Osteoblast (primary cell): ENCODE data around the gene PKP1. TPM values are rescaled to one million over a fixed set of nuclear protein-coding genes. Genes with fewer than 3 reads are reported as not detected.

Source experiments
- DNase-seq: peaks from one replicate; pipeline ENCODE4 v3.0.0; 2011; ENCODE audit warnings: low spot score, mixed read lengths; ENCODE audit not compliant: insufficient read length; ENCODE audit errors: missing footprints
- H2AFZ ChIP-seq: 2 replicates; pipeline ENCODE4 v1.6.0; 2011; ENCODE audit warnings: mild to moderate bottlenecking, low read length
- H3K27ac ChIP-seq: 2 replicates; pipeline ENCODE4 v1.5.1; 2011; ENCODE audit warnings: mild to moderate bottlenecking, low read depth, low read length, moderate library complexity
- H3K27me3 ChIP-seq: 2 replicates; pipeline ENCODE4 v1.6.0; 2012; ENCODE audit warnings: mild to moderate bottlenecking, control low read depth, inconsistent platforms, low read length, moderate library complexity; ENCODE audit not compliant: insufficient read depth
- H3K36me3 ChIP-seq: 2 replicates; pipeline ENCODE4 v1.5.1; 2011; ENCODE audit warnings: mild to moderate bottlenecking, low read length, control low read depth, moderate library complexity; ENCODE audit not compliant: insufficient read depth
- H3K4me1 ChIP-seq: 2 replicates; pipeline ENCODE4 v1.5.1; 2011; ENCODE audit warnings: mild to moderate bottlenecking, low read length, control low read depth, moderate library complexity; ENCODE audit not compliant: insufficient read depth
- H3K4me2 ChIP-seq: 2 replicates; pipeline ENCODE4 v1.6.0; 2011; ENCODE audit warnings: mild to moderate bottlenecking, low read length; ENCODE audit not compliant: insufficient read depth
- H3K4me3 ChIP-seq: fragments of 200-600 bp; sonication (generic); 3 replicates; pipeline ENCODE4 v1.5.1; 2012; ENCODE audit warnings: mild to moderate bottlenecking, low read length, inconsistent platforms; ENCODE audit not compliant: insufficient read depth
- H3K79me2 ChIP-seq: 2 replicates; pipeline ENCODE4 v1.6.0; 2012; ENCODE audit warnings: mild to moderate bottlenecking, low read length, control low read depth, inconsistent platforms; ENCODE audit not compliant: insufficient read depth
- H3K9me3 ChIP-seq: 2 replicates; pipeline ENCODE4 v1.5.1; 2011; ENCODE audit warnings: low read depth, low read length, control low read depth
- H4K20me1 ChIP-seq: 2 replicates; pipeline ENCODE4 v1.6.0; 2012; ENCODE audit warnings: mild to moderate bottlenecking, low read length, control low read depth; ENCODE audit not compliant: insufficient read depth
- total RNA-seq: library from RNA; depleted of rRNA; stranded (reverse); fragments of >200 nt; gene quantifications from 2 replicates; pipeline ENCODE4 v1.2.3, GENCODE V29; 2012
- TF ChIP-seq, protein P1 (sequence below): IDR thresholded peaks from 2 replicates; pipeline ENCODE4 v1.5.1; 2011; ENCODE audit warnings: mild to moderate bottlenecking, low read depth, low read length, moderate library complexity; ENCODE audit errors: extremely low read depth

Gene PKP1
- total RNA-seq, 1 donor = under 0.01 TPM

DNA sequence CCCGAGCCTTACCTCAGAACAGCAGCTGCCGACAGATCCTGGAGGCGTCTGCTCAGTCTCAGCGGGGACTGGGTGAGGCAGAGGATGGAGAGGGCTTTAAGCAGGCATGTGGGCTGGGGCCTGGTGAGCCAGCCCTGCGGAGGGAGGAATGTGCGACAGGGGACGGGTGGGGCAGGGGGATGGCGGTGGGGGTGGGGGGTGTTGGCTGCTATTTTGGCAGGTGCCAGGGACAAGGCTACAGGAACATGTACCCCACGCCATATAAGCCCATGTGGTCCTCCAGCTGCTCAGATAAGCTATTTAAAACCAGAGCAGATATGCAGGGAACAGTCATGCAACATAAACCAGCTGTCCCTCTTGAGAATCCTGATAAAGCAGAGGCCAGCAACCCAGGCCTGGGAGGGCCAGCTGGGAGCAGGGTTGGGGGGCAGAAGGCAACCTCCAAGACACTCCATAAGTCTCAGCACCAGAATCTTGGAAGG is 94.3 kb downstream of the PKP1 start, which contains the start of gene TNNT2:
TSS of gene TNNT2 (minus strand) at position 70 of the 482 bp plus-strand sequence. CDS start 4,426 bp downstream, outside the sequence.
- no peak for DNase-seq
- TF ChIP-seq, protein P1, sequence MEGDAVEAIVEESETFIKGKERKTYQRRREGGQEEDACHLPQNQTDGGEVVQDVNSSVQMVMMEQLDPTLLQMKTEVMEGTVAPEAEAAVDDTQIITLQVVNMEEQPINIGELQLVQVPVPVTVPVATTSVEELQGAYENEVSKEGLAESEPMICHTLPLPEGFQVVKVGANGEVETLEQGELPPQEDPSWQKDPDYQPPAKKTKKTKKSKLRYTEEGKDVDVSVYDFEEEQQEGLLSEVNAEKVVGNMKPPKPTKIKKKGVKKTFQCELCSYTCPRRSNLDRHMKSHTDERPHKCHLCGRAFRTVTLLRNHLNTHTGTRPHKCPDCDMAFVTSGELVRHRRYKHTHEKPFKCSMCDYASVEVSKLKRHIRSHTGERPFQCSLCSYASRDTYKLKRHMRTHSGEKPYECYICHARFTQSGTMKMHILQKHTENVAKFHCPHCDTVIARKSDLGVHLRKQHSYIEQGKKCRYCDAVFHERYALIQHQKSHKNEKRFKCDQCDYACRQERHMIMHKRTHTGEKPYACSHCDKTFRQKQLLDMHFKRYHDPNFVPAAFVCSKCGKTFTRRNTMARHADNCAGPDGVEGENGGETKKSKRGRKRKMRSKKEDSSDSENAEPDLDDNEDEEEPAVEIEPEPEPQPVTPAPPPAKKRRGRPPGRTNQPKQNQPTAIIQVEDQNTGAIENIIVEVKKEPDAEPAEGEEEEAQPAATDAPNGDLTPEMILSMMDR = no peak
- Histone ChIP-seq H3K27ac (no peak within 1 kb of the TSS), H3K27me3 (peaks cover 39% of the 10 kb centered on the region), H3K9me3 (no peaks in the 10 kb centered on the region), H4K20me1 (no peaks in the 10 kb centered on the region), H2AFZ (no peak within 1 kb of the TSS), H3K4me2 (no peak within 1 kb of the TSS), H3K79me2 (no peaks in the 10 kb centered on the region), H3K4me3 (no peak within 1 kb of the TSS), H3K4me1 (no peaks in the 10 kb centered on the region), H3K36me3 (no peaks in the 10 kb centered on the region)

DNA sequence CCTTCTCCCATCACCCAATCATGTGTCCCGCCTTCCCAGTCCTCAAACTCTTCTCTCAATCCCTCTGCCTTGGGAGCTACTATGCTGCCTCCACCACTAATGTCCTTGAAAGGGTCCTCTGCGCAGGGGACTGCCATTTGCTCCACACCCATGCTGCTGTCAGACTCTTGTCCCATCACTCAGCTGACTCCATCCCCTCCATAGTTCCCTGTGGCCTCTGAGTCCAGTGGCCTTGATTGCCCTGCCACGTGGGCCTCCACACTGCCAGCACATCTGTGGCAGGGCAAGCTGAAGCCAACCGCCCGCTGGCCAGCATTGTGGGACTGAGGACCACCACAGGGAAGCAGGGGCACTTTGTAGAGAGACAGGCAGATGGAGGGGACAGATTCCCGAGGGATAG is 95.5 kb downstream of the PKP1 start:
- Histone ChIP-seq H3K9me3 (no peaks in the 10 kb centered on the region), H3K4me3 (no peak overlapping the region), H2AFZ (no peak overlapping the region), H3K36me3 (no peaks in the 10 kb centered on the region), H3K4me2 (no peak overlapping the region), H3K27me3 (peaks cover 27% of the 10 kb centered on the region), H3K79me2 (no peaks in the 10 kb centered on the region), H4K20me1 (no peaks in the 10 kb centered on the region), H3K27ac (no peak overlapping the region), H3K4me1 (peaks cover 5% of the 10 kb centered on the region)
- TF ChIP-seq, protein P1 = no peak
- no peak for DNase-seq

DNA sequence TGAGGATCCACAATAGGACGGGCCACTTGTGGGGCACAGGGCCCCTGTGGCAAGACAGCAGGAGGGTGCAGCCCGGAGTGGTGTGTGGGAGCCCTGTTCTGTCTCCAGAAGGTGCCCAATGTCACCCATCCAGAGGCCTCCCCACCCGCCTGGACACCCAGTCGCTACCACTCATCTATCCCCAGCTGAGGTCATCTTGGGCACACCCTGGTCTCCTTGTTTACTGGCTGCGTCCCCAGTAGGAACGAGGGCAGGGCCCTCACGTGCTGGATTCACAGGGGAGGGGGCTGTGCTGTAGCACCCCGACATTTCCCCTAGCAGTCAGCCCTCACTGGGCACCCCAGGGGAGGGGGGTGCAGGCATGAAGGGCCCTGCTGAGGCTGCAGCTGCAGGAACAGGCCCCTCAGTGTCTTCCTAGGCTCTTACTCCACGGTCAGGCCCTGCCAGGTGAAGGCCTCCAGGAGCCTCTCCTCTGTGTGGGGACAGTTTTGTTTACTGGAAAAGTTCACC is 96.5 kb downstream of the PKP1 start:
- Histone ChIP-seq H3K36me3 (no peaks in the 10 kb centered on the region), H3K4me1 (peaks cover 15% of the 10 kb centered on the region), H4K20me1 (no peaks in the 10 kb centered on the region), H3K4me3 (no peak overlapping the region), H2AFZ (no peak overlapping the region), H3K27me3 (peaks cover 18% of the 10 kb centered on the region), H3K9me3 (no peaks in the 10 kb centered on the region), H3K79me2 (no peaks in the 10 kb centered on the region), H3K4me2 (no peak overlapping the region), H3K27ac (no peak overlapping the region)
- no peak for DNase-seq
- TF ChIP-seq, protein P1 = no peak

DNA sequence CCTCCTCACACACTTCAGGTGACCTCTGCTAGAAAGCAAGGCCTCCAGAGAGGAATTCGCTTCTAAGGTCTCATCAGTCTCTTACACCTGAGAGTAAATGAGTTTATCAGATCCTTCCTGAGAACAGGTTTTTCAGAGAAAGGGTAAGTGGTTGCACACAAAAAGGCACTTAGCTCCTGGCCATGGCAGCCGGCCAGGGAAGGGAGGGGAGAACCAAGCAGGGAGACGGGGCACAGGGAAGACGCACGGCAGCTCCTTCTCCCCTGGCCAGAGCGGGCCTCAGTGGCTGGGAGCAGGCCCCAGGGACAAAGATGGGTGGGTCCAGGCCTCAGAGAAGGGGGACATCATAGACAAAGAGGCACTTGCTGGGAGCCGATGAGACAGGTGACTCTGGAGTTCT is 97.8 kb downstream of the PKP1 start:
- no peaks in the 10 kb centered on the region for H3K79me2 ChIP-seq
- peaks cover 18% of the 10 kb centered on the region for H3K4me1 ChIP-seq
- H3K27ac ChIP-seq = no peak overlapping the region
- TF ChIP-seq, protein P1 = no peak
- DNase-seq = no peak
- no peak overlapping the region for H2AFZ ChIP-seq
- no peaks in the 10 kb centered on the region for H3K9me3 ChIP-seq
- H4K20me1 ChIP-seq = no peaks in the 10 kb centered on the region
- H3K4me2 ChIP-seq = no peak overlapping the region
- H3K36me3 ChIP-seq = no peaks in the 10 kb centered on the region
- peaks cover 6% of the 10 kb centered on the region for H3K27me3 ChIP-seq
- no peak overlapping the region for H3K4me3 ChIP-seq

Other genes starting within 250 kb of the PKP1 start
- not detected in 2 replicates for gene CACNA1S, start 171.1 kb upstream of the PKP1 start, total RNA-seq
- gene ASCL5, start 156.3 kb upstream of the PKP1 start, total RNA-seq = not detected in 2 replicates
- gene TMEM9, start 129.0 kb upstream of the PKP1 start, total RNA-seq = 38.9 and 45.6 TPM in 2 replicates
- under 0.01 TPM in 2 replicates for gene IGFN1, start 92.7 kb upstream of the PKP1 start, total RNA-seq
- gene TNNT2, start 94.2 kb downstream of the PKP1 start, total RNA-seq = not detected in 2 replicates
- gene LAD1, start 115.8 kb downstream of the PKP1 start, total RNA-seq = not detected in 2 replicates
- not detected in 2 replicates for gene TNNI1, start 138.2 kb downstream of the PKP1 start, total RNA-seq
- gene PHLDA3, start 185.7 kb downstream of the PKP1 start, total RNA-seq = 116 and 134 TPM in 2 replicates
- gene CSRP1, start 223.6 kb downstream of the PKP1 start, total RNA-seq = 389 and 480 TPM in 2 replicates